Measurements from ENCODE around the gene CEP63. TPM values are rescaled to one million over a fixed set of nuclear protein-coding genes. Genes with fewer than 3 reads are reported as not detected.
A peak's percentile ranks its signal among the peaks of the same experiment; 100 is the strongest.

Gene CEP63
- polyA plus RNA-seq, 3 donors: 11.1 to 18.8 (median 17.2) TPM

DNA sequence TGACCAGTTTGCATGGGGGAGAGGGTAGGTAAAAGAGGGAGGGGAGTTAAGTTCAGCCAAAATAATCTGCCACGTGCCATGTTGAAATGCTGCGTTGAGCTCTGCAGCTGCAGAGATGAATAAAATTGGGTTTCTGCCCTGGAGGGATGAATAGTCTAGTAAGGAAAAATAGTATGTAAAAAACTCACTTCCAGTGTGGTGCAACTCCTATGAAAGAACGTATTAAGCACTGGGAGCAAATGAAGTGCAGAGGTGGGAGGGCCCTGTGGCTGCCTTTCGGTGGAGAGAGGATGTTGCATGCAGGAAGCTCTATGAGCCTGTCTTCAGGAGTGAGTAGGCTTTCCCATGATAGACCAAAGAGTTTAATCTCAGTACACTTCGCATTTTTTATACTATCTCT lies 8.6 kb downstream of the CEP63 start:
- Histone ChIP-seq H3K9me3 (replicated peaks in 1 of 2; ENCODE audit: control insufficient read depth in 1 of 2, insufficient read depth in 1 of 2, low read length in 2 of 2) (no peaks in the 10 kb centered on the region), H2AFZ (ENCODE audit: insufficient read depth, low read depth, low read length, poor library complexity, severe bottlenecking) (no peak overlapping the region), H3K9ac (ENCODE audit: insufficient read depth, low read length, poor library complexity, severe bottlenecking) (no peak overlapping the region), H3K27ac (ENCODE audit: low read depth in 1 of 2, low read length in 2 of 2) (no peak overlapping the region), H3K36me3 (replicated peaks in 1 of 2; ENCODE audit: control insufficient read depth in 1 of 2, insufficient read depth in 2 of 2, low read length in 2 of 2) (peaks cover 18 to 35% of the 10 kb centered on the region in 2 donors), H3K79me2 (ENCODE audit: insufficient read depth, low read length) (peaks cover 100% of the 10 kb centered on the region), H3K4me3 (replicated peaks in 1 of 3; ENCODE audit: low read depth in 2 of 3, low read length in 3 of 3) (no peak overlapping the region), H3K4me2 (replicated peaks; ENCODE audit: extremely low read depth, low read length, poor library complexity, severe bottlenecking) (no peak overlapping the region), H3K27me3 (ENCODE audit: control insufficient read depth in 2 of 2, insufficient read depth in 2 of 2, low read length in 2 of 2) (no peaks in the 10 kb centered on the region), H4K20me1 (ENCODE audit: insufficient read depth, low read length) (peaks cover 34% of the 10 kb centered on the region), H3K4me1 (ENCODE audit: control insufficient read depth in 1 of 2, insufficient read depth in 2 of 2, low read length in 2 of 2) (peaks cover 0 to 6% of the 10 kb centered on the region in 2 donors)
- Mint-ChIP-seq H3K4me1 (peaks cover 20% of the 10 kb centered on the region), H3K27ac (peak overlapping the region in 3 of 7 donors; percentile 12 to 73 (median 35)), H3K36me3 (peaks cover 41 to 49% of the 10 kb centered on the region in 2 donors), H3K4me3 (no peak overlapping the region), H3K27me3 (ENCODE audit: low read depth in 3 of 3) (no peaks in the 10 kb centered on the region), H3K9me3 (peaks cover 0 to 13% (median 3%) of the 10 kb centered on the region in 7 donors)
- TF ChIP-seq, protein P1, sequence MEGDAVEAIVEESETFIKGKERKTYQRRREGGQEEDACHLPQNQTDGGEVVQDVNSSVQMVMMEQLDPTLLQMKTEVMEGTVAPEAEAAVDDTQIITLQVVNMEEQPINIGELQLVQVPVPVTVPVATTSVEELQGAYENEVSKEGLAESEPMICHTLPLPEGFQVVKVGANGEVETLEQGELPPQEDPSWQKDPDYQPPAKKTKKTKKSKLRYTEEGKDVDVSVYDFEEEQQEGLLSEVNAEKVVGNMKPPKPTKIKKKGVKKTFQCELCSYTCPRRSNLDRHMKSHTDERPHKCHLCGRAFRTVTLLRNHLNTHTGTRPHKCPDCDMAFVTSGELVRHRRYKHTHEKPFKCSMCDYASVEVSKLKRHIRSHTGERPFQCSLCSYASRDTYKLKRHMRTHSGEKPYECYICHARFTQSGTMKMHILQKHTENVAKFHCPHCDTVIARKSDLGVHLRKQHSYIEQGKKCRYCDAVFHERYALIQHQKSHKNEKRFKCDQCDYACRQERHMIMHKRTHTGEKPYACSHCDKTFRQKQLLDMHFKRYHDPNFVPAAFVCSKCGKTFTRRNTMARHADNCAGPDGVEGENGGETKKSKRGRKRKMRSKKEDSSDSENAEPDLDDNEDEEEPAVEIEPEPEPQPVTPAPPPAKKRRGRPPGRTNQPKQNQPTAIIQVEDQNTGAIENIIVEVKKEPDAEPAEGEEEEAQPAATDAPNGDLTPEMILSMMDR (IDR thresholded peaks at IDR 0.05): no peak
- WGBS (ENCODE audit: insufficient coverage): 48% methylated on average over 4 of the region's 5 CpGs
- intact Hi-C loops (cut with micrococcal nuclease): no loop called here
- no peak for DNase-seq

DNA sequence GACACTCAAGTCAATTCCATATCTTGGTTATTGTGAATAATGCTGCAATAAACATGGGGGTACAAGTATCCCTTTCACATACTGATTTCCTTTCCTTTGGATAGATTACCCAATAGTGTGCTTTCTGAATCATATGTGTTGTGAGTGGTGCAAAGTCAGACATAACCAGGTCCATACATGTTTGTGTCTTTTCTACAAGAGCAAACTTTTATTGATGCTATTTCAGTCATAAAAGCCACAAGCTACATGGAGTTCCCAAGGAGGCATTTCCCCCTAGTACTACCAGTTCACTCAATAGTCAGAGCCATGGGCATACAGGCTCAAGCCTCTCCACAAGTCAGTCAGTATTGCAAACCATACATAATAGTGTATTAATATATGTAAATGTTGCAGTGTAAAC lies 10.1 kb downstream of the CEP63 start:
- no peak overlapping the region for H3K27ac ChIP-seq (ENCODE audit: low read depth in 1 of 2, low read length in 2 of 2)
- H4K20me1 ChIP-seq (ENCODE audit: insufficient read depth, low read length): peaks cover 42% of the 10 kb centered on the region
- Mint-ChIP-seq H3K27ac (peak overlapping the region in 2 of 7 donors; percentile 27 to 29), H3K36me3 (peaks cover 55 to 61% of the 10 kb centered on the region in 2 donors), H3K9me3 (peaks cover 0 to 18% (median 4%) of the 10 kb centered on the region in 7 donors), H3K4me3 (no peak overlapping the region), H3K27me3 (ENCODE audit: low read depth in 3 of 3) (no peaks in the 10 kb centered on the region), H3K4me1 (peaks cover 18% of the 10 kb centered on the region)
- H3K4me1 ChIP-seq (ENCODE audit: control insufficient read depth in 1 of 2, insufficient read depth in 2 of 2, low read length in 2 of 2): peaks cover 0 to 6% of the 10 kb centered on the region in 2 donors
- DNase-seq: no peak
- peaks cover 18 to 47% of the 10 kb centered on the region in 2 donors for H3K36me3 ChIP-seq (replicated peaks in 1 of 2; ENCODE audit: control insufficient read depth in 1 of 2, insufficient read depth in 2 of 2, low read length in 2 of 2)
- intact Hi-C loops (cut with micrococcal nuclease): loop anchor here in 1 of 2 donors (5.0 kb wide), 1 partner anchor 189 kb away; no protein-coding TSS in a partner anchor
- H3K27me3 ChIP-seq (ENCODE audit: control insufficient read depth in 2 of 2, insufficient read depth in 2 of 2, low read length in 2 of 2): no peaks in the 10 kb centered on the region
- H2AFZ ChIP-seq (ENCODE audit: insufficient read depth, low read depth, low read length, poor library complexity, severe bottlenecking): no peak overlapping the region
- TF ChIP-seq, protein P1 (IDR thresholded peaks at IDR 0.05): no peak
- H3K4me2 ChIP-seq (replicated peaks; ENCODE audit: extremely low read depth, low read length, poor library complexity, severe bottlenecking): no peak overlapping the region
- H3K9ac ChIP-seq (ENCODE audit: insufficient read depth, low read length, poor library complexity, severe bottlenecking): no peak overlapping the region
- H3K9me3 ChIP-seq (replicated peaks in 1 of 2; ENCODE audit: control insufficient read depth in 1 of 2, insufficient read depth in 1 of 2, low read length in 2 of 2): no peaks in the 10 kb centered on the region
- peaks cover 100% of the 10 kb centered on the region for H3K79me2 ChIP-seq (ENCODE audit: insufficient read depth, low read length)
- H3K4me3 ChIP-seq (replicated peaks in 1 of 3; ENCODE audit: low read depth in 2 of 3, low read length in 3 of 3): no peak overlapping the region
